ENCODE data around the gene TBC1D1.

The TBC1D1 gene

DNA sequence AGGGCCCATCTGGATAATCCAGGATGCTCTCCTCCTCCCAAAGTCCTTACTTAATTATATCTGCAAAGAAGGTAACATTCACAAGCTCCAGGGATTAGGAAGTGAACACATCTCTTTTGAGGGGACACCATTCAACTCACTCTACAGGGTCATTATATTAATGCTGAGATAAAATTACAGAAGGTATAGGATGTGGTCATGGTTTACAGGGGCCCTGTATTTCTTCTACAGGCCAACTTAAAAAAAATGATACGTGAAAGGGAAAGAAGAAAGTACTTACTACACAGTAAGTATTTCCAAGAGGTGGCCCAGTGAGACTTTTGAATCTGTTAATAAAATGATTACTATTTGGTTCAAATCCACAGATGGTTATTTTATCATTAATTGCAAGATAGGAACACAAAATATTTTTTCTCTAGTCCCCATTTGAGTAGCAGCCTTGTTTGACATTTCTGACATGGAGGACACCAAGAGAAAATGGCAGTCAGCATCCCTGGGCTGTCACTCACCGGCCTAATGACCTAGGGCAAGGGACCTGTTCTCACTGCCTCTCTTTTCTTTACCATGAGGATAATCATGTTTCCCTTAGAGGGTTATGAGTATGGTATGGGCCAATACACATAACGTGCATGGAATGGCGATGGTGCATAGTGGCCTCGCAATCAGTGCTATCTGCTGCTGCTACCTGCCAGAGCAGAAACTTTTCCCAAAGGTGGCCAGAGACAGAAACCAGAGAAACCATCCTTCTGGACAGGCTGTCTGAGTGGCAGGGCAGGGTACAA, 209.8 kb downstream of the TBC1D1 start:
- DNase-seq (ENCODE audit: low read depth): no peak

GRCh38 chr4:38101563-38101962, 210.7 kb downstream of the TBC1D1 start:
- DNase-seq (ENCODE audit: low read depth): no peak

- no peak for DNase-seq (ENCODE audit: low read depth)
Observed at GRCh38 chr4:38102957-38103588, 212.2 kb downstream of the TBC1D1 start.

- no peak for DNase-seq (ENCODE audit: low read depth)
Observed at GRCh38 chr4:38105475-38106220, 214.8 kb downstream of the TBC1D1 start.

DNA sequence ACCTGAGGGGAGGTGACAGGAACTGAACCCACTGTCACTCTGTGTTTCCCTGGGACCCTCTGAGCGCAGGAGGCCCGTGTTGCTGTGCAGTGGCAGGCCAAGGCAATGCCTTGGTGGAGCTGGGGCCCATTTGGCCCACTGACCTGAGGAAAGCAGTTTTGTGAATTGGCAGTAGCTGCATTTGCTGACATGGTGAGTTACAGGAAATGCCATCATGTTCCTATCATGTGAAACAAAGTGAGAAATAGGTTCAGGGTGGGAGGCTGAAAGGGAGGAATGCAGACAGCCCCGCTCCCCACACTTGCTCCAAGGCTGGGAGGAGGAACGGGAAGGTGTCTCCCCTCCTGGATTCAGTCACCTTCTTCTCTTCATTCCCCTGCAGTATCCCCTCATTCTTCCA, 215.4 kb downstream of the TBC1D1 start:
- no peak for DNase-seq (ENCODE audit: low read depth)

DNA sequence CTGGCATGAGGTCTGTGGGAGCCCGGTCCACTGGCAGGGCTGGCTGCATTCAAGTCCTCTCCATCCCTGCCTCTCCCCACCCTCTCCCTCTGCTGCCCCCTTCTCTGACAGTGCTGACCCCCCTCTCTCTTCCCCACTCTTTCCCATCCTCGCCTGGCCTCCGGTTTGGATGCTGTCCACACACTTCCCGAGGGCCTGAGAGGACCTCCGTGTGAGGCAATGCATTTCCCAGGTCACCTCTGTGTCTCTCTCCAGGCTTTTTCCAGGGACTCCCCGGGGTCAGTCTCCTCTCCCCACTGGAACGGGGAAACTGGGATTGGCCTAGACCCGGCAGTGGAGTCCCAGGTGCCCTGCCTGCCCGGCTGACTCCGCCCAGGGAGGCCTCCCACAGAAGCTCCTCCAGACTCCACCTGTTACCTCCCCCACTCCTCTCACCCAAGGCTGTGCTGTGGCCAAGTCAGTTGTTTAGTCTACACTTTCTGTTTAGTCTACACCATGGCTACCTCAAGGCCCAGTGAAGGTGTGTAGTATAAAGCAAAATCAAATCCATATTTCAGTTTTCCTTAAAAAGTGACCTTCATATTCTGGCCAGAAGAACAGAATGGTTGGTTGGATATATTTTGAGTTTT, 216.1 kb downstream of the TBC1D1 start:
- no peak for DNase-seq (ENCODE audit: low read depth)

GRCh38 chr4:38107818-38108217, 216.9 kb downstream of the TBC1D1 start:
- no peak for DNase-seq (ENCODE audit: low read depth)

GRCh38 chr4:38109370-38109769, 218.5 kb downstream of the TBC1D1 start:
- DNase-seq (ENCODE audit: low read depth): no peak

DNA sequence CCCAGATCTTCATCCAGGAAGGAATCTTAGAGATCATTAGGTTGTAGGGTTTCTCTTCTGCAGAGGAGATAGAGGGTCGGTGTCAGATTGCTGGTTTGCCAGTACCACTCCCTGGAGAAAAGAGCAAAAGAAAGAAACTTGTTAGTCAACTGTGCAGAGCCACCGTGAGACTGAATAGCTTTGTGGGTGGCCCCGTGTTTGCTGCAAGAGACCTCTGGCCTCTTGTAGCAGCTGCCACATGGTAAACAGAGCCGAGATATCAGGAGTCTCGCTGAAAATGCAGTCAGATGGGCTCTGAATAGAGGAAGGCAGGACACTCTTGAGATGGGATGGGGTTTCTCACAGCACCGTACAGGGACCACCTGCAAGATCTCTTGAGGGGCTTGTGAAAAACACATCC, 219.0 kb downstream of the TBC1D1 start:
- no peak for DNase-seq (ENCODE audit: low read depth)

GRCh38 chr4:38111024-38111423, 220.1 kb downstream of the TBC1D1 start:
- DNase-seq (ENCODE audit: low read depth): no peak

DNA sequence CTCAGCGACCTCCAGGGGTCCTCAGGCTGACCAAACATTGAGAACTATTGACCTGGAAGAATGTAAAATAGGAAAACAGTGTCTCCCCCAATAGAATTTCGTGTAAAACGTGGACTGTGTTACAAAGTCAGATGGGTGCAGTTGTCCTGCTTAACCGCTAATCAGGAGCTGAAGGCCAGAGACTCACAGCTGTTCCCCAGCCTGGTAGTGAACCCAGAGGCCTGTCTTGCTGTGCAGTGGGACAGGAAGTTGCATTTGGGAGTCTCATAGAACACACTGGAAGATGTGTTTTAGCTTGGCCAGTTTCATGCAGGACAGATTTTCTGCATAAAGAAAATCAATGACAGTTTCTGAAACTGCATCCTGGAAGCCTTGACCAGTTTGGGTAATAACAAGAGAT, 220.8 kb downstream of the TBC1D1 start:
- no peak for DNase-seq (ENCODE audit: low read depth)

DNA sequence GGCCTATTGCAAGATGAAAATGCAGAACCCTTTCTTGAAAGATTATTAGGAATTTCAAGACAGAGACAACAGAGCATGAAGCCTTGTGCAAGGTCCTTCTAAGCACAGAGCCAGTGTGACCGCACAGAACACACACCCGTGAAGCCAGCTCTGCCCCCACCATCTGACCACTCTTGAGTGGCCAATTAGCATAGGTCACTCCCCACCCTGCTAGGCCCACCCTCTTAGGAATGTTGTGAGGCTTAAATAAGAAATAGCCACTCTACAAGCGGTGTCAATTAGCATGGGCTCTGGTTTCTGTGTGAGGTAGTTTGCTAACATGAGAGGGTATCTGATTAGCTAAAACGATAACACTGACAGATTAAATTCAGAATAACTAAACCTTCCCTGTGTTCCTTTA, 222.2 kb downstream of the TBC1D1 start:
- DNase-seq (ENCODE audit: low read depth): no peak

DNA sequence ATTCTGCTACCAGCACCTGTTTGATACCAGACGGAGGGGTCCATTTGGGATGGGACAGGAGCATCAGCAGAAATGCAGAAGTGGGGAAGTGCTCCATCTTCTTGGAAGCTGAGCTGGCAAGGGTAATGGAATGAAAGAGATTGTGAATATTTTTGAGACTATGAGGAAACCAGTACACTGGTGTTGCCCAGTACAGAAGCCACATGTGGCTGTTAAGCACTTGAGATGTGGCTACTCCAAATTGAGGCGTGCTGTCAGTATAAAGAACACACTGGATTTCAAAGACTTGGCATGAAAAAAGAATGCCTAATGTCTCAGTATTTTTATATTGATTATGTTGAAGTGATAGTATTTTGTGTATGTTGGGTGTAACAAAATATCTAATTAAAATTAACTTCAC, 222.7 kb downstream of the TBC1D1 start:
- no peak for DNase-seq (ENCODE audit: low read depth)

DNA sequence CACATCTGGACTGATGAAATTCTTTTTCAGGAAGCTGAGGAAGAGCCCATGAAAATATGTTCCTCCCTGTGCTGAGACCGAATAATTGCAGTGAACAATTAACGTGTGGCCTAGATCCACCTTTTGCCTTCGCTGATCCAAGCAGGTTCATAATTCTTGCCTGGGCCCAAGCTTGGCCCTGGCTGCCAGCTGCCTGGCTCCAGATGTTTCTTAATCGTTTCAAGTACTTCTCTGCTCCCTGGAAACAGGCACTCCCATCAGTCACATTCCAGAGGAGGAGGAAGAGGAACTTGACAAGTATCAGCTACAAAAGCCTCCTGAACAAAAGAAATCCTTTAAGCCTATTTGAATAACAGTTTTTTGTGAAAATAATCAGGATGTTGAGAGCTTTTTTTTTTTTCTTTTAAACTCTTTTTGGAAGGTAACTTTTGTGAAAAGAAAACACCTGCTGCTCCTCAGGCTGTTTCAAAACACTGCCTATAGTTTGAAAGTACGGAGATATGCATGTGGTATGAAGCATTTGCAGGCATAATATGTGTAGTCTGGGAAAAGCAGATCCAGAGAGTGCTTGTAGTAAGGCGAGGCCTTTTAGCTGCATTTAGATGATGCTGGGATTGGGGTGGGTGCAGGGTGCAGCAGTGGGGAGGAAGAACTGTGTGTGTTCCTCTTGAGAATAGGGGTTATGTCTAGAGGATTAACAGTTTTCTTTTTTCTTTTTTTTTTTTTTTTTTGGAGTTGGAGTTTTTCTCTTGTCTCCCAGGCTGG, 223.7 kb downstream of the TBC1D1 start:
- DNase-seq (ENCODE audit: low read depth): no peak

GRCh38 chr4:38115601-38116000, 224.7 kb downstream of the TBC1D1 start:
- DNase-seq (ENCODE audit: low read depth): no peak

DNA sequence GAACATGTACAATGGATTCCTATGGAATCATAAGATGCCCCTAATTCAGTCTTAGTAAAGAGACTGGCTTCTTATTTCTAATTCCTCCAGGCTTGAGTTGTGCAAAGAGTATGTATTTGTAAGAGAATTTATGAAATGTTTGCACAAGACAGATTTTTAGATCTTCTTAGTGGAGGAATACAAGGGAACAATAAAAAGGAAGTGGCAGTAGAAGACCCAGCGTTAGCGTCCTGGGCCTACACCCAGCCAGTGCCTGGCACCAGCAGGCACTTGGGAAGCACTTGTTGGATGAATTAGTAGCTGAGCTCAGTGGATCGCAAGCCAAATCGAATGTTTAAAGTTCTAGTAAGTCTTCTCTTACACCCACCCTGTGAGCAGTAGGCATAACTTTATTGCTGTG, 226.7 kb downstream of the TBC1D1 start:
- DNase-seq (ENCODE audit: low read depth): no peak

- no peak for DNase-seq (ENCODE audit: low read depth)
Observed at GRCh38 chr4:38119668-38120385, 228.9 kb downstream of the TBC1D1 start.

GRCh38 chr4:38120772-38121171, 229.9 kb downstream of the TBC1D1 start:
- DNase-seq (ENCODE audit: low read depth): no peak

GRCh38 chr4:38122060-38122459, 231.2 kb downstream of the TBC1D1 start:
- DNase-seq (ENCODE audit: low read depth): no peak

DNA sequence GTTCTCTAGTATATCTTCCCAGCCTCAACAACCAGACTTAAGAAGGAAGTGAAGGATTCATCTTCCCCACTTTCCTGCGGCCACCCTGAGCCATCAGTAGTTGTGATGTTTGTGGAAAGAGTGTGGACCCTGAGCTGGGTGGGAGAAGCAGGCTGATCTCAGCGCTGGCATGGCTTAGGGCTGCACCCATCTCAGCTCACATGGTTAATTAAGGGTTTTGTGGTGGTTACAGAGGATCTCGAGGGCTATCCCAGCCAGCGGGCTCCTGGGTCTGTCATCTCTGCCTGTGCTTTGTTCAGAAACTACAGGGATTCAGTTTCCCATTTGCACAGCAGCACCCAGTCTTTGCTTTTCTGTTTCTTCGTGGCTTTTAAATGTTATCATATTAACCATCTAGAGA, 232.7 kb downstream of the TBC1D1 start:
- DNase-seq (ENCODE audit: low read depth): no peak

DNA sequence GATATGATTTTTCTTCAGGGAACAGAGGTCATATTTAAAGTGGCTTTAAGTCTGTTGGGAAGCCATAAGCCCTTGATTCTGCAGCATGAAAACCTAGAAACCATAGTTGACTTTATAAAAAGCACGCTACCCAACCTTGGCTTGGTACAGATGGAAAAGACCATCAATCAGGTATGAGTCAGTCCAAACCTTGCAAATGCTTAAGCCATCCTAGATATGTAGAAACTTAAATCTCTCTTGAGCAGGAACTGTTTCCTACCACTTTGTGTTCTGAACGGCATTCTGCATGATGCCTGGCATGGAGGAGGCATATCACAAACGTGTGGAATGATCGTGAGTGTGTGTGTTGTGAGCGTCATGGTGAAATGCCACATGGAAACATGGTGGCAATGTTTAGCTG, 234.1 kb downstream of the TBC1D1 start:
- DNase-seq (ENCODE audit: low read depth): no peak
